ENCODE results near the gene DIS3.
"Not testable (repeated sequence)": the region's sequence is repeated elsewhere in the genome, so short reads cannot be mapped to it uniquely, and the experiment has no call there.

Gene DIS3

GRCh38 chr13:72745260-72745659 lies 36.4 kb downstream of the DIS3 start:
- in situ Hi-C loops (cut with MboI; ENCODE audit: low sequenced_read_pairs), result no loop called here

GRCh38 chr13:72740015-72740414 lies 41.7 kb downstream of the DIS3 start:
- in situ Hi-C loops (cut with MboI; ENCODE audit: low sequenced_read_pairs), result no loop called here

- in situ Hi-C loops (cut with MboI; ENCODE audit: low sequenced_read_pairs), result no loop called here
These were observed 44.7 kb downstream of the DIS3 start for GRCh38 chr13:72737033-72737432.

- in situ Hi-C loops (cut with MboI; ENCODE audit: low sequenced_read_pairs), result no loop called here
These were observed 53.5 kb downstream of the DIS3 start for GRCh38 chr13:72728290-72728605.

- in situ Hi-C loops (cut with MboI; ENCODE audit: low sequenced_read_pairs), result no loop called here
These were observed 54.0 kb downstream of the DIS3 start, which contains the start of the genes BORA and MZT1 for GRCh38 chr13:72727417-72728289. TSS of gene BORA (plus strand) at chr13:72727923. CDS start at chr13:72728941, 1,018 bp downstream. TSS of gene MZT1 (minus strand) at chr13:72727629. CDS start at chr13:72727602, 27 bp downstream.

- in situ Hi-C loops (cut with MboI; ENCODE audit: low sequenced_read_pairs), result no loop called here
These were observed 54.8 kb downstream of the DIS3 start for GRCh38 chr13:72726726-72727416.

GRCh38 chr13:72726185-72726584 lies 55.5 kb downstream of the DIS3 start:
- in situ Hi-C loops (cut with MboI; ENCODE audit: low sequenced_read_pairs), result not testable (repeated sequence)

GRCh38 chr13:72716776-72717175 lies 64.9 kb downstream of the DIS3 start:
- in situ Hi-C loops (cut with MboI; ENCODE audit: low sequenced_read_pairs), result no loop called here

Measured in HL-60/S4 treated with phorbol 12-myristate 13-acetate at 8.2 ng/mL for 4 days and 3 days (cell line).